HG02798 (cell line): Measurements from ENCODE around the gene DHRS9.

ENCODE experiments used
- ATAC-seq: cut with Tn5 transposase; IDR thresholded peaks from one replicate; pipeline ENCODE4 v1.9.1; 2021; ENCODE audit warnings: mild to moderate bottlenecking; ENCODE audit not compliant: unreplicated experiment, poor library complexity

DHRS9 gene

GRCh38 chr2:169091761-169092519 lies 22.6 kb downstream of the DHRS9 start:
- no peak for ATAC-seq

GRCh38 chr2:169093535-169093934 lies 24.2 kb downstream of the DHRS9 start:
- ATAC-seq, result no peak

GRCh38 chr2:169094676-169095075 lies 25.3 kb downstream of the DHRS9 start:
- no peak for ATAC-seq

- peak; percentile 38 for ATAC-seq
Observed at GRCh38 chr2:169095621-169096105, 26.3 kb downstream of the DHRS9 start.

GRCh38 chr2:169104848-169105247 lies 35.5 kb downstream of the DHRS9 start:
- ATAC-seq, result no peak

GRCh38 chr2:169105476-169105875 lies 36.1 kb downstream of the DHRS9 start:
- no peak for ATAC-seq

- no peak for ATAC-seq
Observed at GRCh38 chr2:169106134-169106533, 36.8 kb downstream of the DHRS9 start.

GRCh38 chr2:169106563-169107545 lies 37.5 kb downstream of the DHRS9 start:
- ATAC-seq, result no peak

GRCh38 chr2:169107645-169108044 lies 38.3 kb downstream of the DHRS9 start:
- peak; percentile 74 for ATAC-seq

GRCh38 chr2:169108099-169108884 lies 38.9 kb downstream of the DHRS9 start:
- no peak for ATAC-seq

GRCh38 chr2:169109502-169110409 lies 40.4 kb downstream of the DHRS9 start:
- ATAC-seq, result peak; percentile 65

- no peak for ATAC-seq
Observed at GRCh38 chr2:169110419-169110818, 41.1 kb downstream of the DHRS9 start.

- no peak for ATAC-seq
Observed at GRCh38 chr2:169110916-169111315, 41.6 kb downstream of the DHRS9 start.

- ATAC-seq, result no peak
Observed at GRCh38 chr2:169112841-169113240, 43.5 kb downstream of the DHRS9 start.

- no peak for ATAC-seq
Observed at GRCh38 chr2:169114056-169114455, 44.7 kb downstream of the DHRS9 start.

- ATAC-seq, result no peak
Observed at GRCh38 chr2:169116327-169116726, 47.0 kb downstream of the DHRS9 start.

GRCh38 chr2:169116993-169117392 lies 47.6 kb downstream of the DHRS9 start:
- ATAC-seq, result no peak

- no peak for ATAC-seq
Observed at GRCh38 chr2:169118060-169118459, 48.7 kb downstream of the DHRS9 start.

GRCh38 chr2:169119123-169119760 lies 49.9 kb downstream of the DHRS9 start:
- ATAC-seq, result no peak
